Uterus (tissue), 4 donors: Measurements from ENCODE around the gene JAKMIP2. TPM values are rescaled to one million over a fixed set of nuclear protein-coding genes. Genes with fewer than 3 reads are reported as not detected.

Source experiments
- DNase-seq, 2 donors: peaks; one replicate each; pipeline ENCODE4 v3.0.0-alpha.2; 2019 to 2020
- H3K27ac ChIP-seq, 2 donors: fragments of 200-600 bp; sonication (generic); 1 replicate in 1 of 2; 2 replicates in 1 of 2; pipeline ENCODE4 v1.5.1; 2016 to 2018
- H3K27me3 ChIP-seq, 2 donors: fragments of 200-600 bp; sonication (generic); one replicate each; pipeline ENCODE4 v1.5.1; 2018 to 2019; ENCODE audit warnings: control low read depth in 1 of 2
- H3K36me3 ChIP-seq, 2 donors: fragments of 200-600 bp; sonication (generic); one replicate each; pipeline ENCODE4 v1.5.1; 2019; ENCODE audit warnings: control low read depth in 1 of 2
- H3K4me1 ChIP-seq, 2 donors: fragments of 200-600 bp; sonication (generic); one replicate each; pipeline ENCODE4 v1.5.1; 2018 to 2019; ENCODE audit warnings: control low read depth in 1 of 2
- H3K4me3 ChIP-seq, 2 donors: fragments of 200-600 bp; sonication (generic); 1 replicate in 1 of 2; 2 replicates in 1 of 2; pipeline ENCODE4 v1.5.1; 2018 to 2019; ENCODE audit warnings: mild to moderate bottlenecking in 1 of 2
- H3K9me3 ChIP-seq, 2 donors: fragments of 200-600 bp; sonication (generic); one replicate each; pipeline ENCODE4 v1.5.1; 2019; ENCODE audit warnings: control low read depth in 1 of 2
- POLR2A ChIP-seq, 2 donors: fragments of 450-650 bp; IDR thresholded peaks; one replicate each; pipeline ENCODE4 v1.6.1; 2016; ENCODE audit warnings: antibody characterized with exemption in 2 of 2, mild to moderate bottlenecking in 1 of 2, moderate library complexity in 1 of 2
- intact Hi-C: fragments of 100-400 bp; cut with DNase I; formaldehyde crosslinking; loops from one replicate; pipeline ENCODE4 v1.15.1; 2023; ENCODE audit warnings: low total_unique reads
- total RNA-seq, 4 donors: library from RNA; depleted of rRNA in 3 of 4; stranded (reverse); fragments of >200 nt in 3 of 4; gene quantifications; one replicate each; pipeline versions ENCODE4 v1.1.0 to v1.2.4, GENCODE V29; 2014 to 2023
- TF ChIP-seq, protein P1 (sequence below), 4 experiments: fragments of 200-600 bp in 2 of 4; fragments of 450-650 bp in 2 of 4; sonication (generic) in 2 of 4; IDR thresholded peaks; one replicate each; pipeline ENCODE4 v1.5.1; 2016 to 2019; ENCODE audit warnings: antibody characterized with exemption in 4 of 4, mild to moderate bottlenecking in 2 of 4, moderate library complexity in 1 of 4
- donor health status: DM: yes; HTN: yes; CAD: no.

The JAKMIP2 gene
- total RNA-seq, 4 donors from 2014 or later: 0.29 to 9.3 (median 5.0) TPM

DNA sequence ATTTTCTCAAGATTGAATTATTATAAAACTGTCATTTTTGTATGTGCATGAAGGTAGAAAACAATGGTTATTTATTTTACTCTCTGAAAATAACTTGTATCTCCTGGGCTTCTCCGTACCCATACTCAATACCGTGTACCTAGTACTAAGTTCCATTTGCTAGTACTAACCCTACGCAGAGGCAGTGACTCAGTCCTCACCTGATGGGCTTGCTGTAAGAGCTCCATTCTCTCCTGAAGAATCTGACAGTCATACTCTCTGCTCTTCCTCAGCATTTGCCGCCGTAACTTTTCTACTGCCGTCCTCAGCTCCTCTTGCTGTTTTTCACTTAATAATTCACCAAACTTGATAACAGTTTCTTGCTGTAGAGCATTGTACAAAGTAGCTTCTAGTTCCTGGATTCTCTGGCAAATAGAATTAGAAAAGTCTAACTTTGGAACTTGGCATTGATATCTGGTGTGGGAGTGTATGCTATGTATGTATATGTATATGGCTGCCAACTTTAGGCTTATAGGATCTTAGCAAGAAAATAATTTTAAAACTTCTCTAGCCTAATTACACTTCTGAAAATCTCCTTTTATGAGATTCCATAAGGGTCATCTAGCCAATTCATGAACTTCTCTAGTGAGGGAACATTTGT is 164.7 kb downstream of the JAKMIP2 start:
- Histone ChIP-seq H3K36me3 (no peaks in the 10 kb centered on the region), H3K4me1 (no peaks in the 10 kb centered on the region), H3K27me3 (no peaks in the 10 kb centered on the region), H3K4me3 (no peak overlapping the region), H3K9me3 (no peaks in the 10 kb centered on the region), H3K27ac (no peak overlapping the region)
- TF ChIP-seq POLR2A (IDR thresholded peaks at IDR 0.05): no peak
- TF ChIP-seq, protein P1, sequence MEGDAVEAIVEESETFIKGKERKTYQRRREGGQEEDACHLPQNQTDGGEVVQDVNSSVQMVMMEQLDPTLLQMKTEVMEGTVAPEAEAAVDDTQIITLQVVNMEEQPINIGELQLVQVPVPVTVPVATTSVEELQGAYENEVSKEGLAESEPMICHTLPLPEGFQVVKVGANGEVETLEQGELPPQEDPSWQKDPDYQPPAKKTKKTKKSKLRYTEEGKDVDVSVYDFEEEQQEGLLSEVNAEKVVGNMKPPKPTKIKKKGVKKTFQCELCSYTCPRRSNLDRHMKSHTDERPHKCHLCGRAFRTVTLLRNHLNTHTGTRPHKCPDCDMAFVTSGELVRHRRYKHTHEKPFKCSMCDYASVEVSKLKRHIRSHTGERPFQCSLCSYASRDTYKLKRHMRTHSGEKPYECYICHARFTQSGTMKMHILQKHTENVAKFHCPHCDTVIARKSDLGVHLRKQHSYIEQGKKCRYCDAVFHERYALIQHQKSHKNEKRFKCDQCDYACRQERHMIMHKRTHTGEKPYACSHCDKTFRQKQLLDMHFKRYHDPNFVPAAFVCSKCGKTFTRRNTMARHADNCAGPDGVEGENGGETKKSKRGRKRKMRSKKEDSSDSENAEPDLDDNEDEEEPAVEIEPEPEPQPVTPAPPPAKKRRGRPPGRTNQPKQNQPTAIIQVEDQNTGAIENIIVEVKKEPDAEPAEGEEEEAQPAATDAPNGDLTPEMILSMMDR (IDR thresholded peaks at IDR 0.05): no peak
- no peak for DNase-seq
- intact Hi-C loops: no loop called here

DNA sequence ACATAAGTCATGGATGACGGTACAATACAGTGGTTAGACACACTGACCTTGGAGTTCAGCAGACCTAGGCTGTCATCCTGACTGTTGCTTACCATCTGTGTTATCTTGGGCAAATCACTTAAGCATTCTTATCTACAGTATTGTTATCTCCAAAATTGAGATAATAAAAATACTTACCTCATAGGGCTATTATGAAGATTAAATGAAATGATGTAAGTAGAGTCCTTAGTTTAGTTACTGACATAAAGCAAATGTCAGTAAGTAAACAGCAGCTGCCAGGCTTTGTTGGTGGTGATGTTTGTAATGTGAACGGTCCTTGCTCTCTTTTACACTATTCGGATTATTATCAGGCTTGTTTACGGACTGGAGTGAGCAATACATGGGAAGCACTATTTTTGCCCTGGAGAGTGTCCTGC is 165.3 kb downstream of the JAKMIP2 start:
- no peak overlapping the region for H3K4me3 ChIP-seq
- H3K9me3 ChIP-seq: no peaks in the 10 kb centered on the region
- H3K27me3 ChIP-seq: no peaks in the 10 kb centered on the region
- TF ChIP-seq, protein P1 (IDR thresholded peaks at IDR 0.05): no peak
- TF ChIP-seq POLR2A (IDR thresholded peaks at IDR 0.05): no peak
- no peaks in the 10 kb centered on the region for H3K4me1 ChIP-seq
- no peak for DNase-seq
- H3K27ac ChIP-seq: no peak overlapping the region
- no peaks in the 10 kb centered on the region for H3K36me3 ChIP-seq
- intact Hi-C loops: no loop called here

DNA sequence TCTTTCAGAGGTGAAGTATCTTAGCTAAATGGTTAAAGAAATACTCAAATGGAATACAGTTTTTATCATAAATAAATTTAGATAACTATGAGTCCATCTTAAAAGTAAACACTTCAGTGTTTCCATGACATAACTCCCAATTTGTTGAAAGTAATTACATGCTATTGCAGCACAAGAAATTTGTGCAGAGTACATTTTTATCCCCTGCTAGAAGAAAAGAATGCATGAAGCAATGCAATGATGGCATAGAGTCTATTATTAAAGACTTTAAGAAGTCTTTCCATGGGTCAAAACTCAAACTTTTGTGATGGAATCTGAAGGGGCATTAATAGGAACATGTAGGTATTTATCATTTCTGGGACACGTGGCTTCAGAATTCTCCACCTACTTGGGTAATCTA is 166.1 kb downstream of the JAKMIP2 start:
- TF ChIP-seq, protein P1 (IDR thresholded peaks at IDR 0.05): no peak
- TF ChIP-seq POLR2A (IDR thresholded peaks at IDR 0.05): no peak
- Histone ChIP-seq H3K4me3 (no peak overlapping the region), H3K36me3 (no peaks in the 10 kb centered on the region), H3K4me1 (no peaks in the 10 kb centered on the region), H3K27me3 (no peaks in the 10 kb centered on the region), H3K9me3 (no peaks in the 10 kb centered on the region), H3K27ac (no peak overlapping the region)
- DNase-seq: no peak
- intact Hi-C loops: no loop called here

DNA sequence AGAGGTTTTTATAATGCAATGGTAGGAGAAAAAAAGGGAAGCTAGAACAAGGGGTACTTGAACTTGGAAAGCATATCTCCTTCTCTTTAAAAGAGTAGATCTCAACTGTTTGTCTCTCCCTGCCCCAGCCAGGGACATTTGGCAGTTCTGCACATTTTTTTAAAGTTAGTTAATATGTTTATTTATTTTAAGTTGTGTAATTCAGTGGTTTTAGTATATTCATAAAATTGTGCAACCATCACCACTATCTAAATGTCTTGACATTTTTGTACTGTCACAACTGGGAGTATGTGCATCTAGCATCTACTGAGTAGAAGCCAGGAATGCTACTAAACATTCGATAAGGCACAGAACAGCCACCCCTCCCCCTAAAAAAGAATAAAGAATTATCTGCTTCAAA is 169.2 kb downstream of the JAKMIP2 start:
- DNase-seq: no peak
- no peaks in the 10 kb centered on the region for H3K9me3 ChIP-seq
- TF ChIP-seq, protein P1 (IDR thresholded peaks at IDR 0.05): no peak
- no peak for TF ChIP-seq POLR2A (IDR thresholded peaks at IDR 0.05)
- H3K27ac ChIP-seq: no peak overlapping the region
- intact Hi-C loops: no loop called here
- H3K27me3 ChIP-seq: no peaks in the 10 kb centered on the region
- H3K4me3 ChIP-seq: no peak overlapping the region
- H3K4me1 ChIP-seq: no peaks in the 10 kb centered on the region
- H3K36me3 ChIP-seq: no peaks in the 10 kb centered on the region

DNA sequence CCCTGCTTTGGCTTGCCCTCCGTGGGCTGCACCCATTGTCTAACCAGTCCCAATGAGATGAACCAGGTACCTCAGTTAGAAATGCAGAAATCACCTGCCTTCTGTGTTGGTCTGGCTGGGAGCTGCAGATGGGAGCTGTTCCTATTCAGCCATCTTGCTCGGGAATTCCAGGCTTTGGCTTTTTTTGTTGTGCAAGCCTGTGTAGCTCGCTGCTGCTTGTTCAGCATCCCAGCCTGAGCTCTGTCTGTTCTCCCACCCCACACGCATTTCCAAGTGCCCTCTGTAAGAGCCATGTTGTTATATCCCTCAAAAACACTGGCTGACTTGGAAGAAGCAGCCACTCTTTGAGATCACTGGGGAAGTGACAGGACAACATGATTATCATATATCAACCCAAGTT is 171.0 kb downstream of the JAKMIP2 start:
- Histone ChIP-seq H3K27ac (no peak overlapping the region), H3K27me3 (no peaks in the 10 kb centered on the region), H3K9me3 (no peaks in the 10 kb centered on the region), H3K36me3 (no peaks in the 10 kb centered on the region), H3K4me3 (no peak overlapping the region), H3K4me1 (no peaks in the 10 kb centered on the region)
- DNase-seq: no peak
- TF ChIP-seq, protein P1 (IDR thresholded peaks at IDR 0.05): no peak
- no peak for TF ChIP-seq POLR2A (IDR thresholded peaks at IDR 0.05)
- intact Hi-C loops: no loop called here
